ENCODE measurements around the gene ATG4C.
"Not testable (repeated sequence)": the region's sequence is repeated elsewhere in the genome, so short reads cannot be mapped to it uniquely, and the experiment has no call there.

The ATG4C gene

GRCh38 chr1:62759232-62759875 lies 24.6 kb upstream of the ATG4C start:
- H3K27me3 ChIP-seq (ENCODE audit: insufficient read depth, low read length); H3K4me1 ChIP-seq (ENCODE audit: control insufficient read depth, insufficient read depth, low read length, unreplicated experiment); H2AFZ ChIP-seq (ENCODE audit: low read length, unreplicated experiment); H3K36me3 ChIP-seq (ENCODE audit: insufficient read depth, low read length); H3K27ac ChIP-seq (ENCODE audit: low read depth, low read length); H3K4me3 ChIP-seq (ENCODE audit: low read depth, low read length); H3K79me2 ChIP-seq (ENCODE audit: control insufficient read depth, insufficient read depth, low read length, unreplicated experiment): not testable (repeated sequence)

GRCh38 chr1:62760021-62760782 lies 23.7 kb upstream of the ATG4C start:
- H3K27ac ChIP-seq (ENCODE audit: low read depth, low read length); H2AFZ ChIP-seq (ENCODE audit: low read length, unreplicated experiment); H3K4me1 ChIP-seq (ENCODE audit: control insufficient read depth, insufficient read depth, low read length, unreplicated experiment); H3K27me3 ChIP-seq (ENCODE audit: insufficient read depth, low read length); H3K4me3 ChIP-seq (ENCODE audit: low read depth, low read length); H3K79me2 ChIP-seq (ENCODE audit: control insufficient read depth, insufficient read depth, low read length, unreplicated experiment); H3K36me3 ChIP-seq (ENCODE audit: insufficient read depth, low read length): not testable (repeated sequence)

- not testable (repeated sequence) for H3K27me3 ChIP-seq (ENCODE audit: insufficient read depth, low read length); H3K79me2 ChIP-seq (ENCODE audit: control insufficient read depth, insufficient read depth, low read length, unreplicated experiment); H3K36me3 ChIP-seq (ENCODE audit: insufficient read depth, low read length); H3K4me1 ChIP-seq (ENCODE audit: control insufficient read depth, insufficient read depth, low read length, unreplicated experiment); H3K27ac ChIP-seq (ENCODE audit: low read depth, low read length); H2AFZ ChIP-seq (ENCODE audit: low read length, unreplicated experiment); H3K4me3 ChIP-seq (ENCODE audit: low read depth, low read length)
Measured at GRCh38 chr1:62761223-62761870, 22.6 kb upstream of the ATG4C start.

GRCh38 chr1:62762027-62762426 lies 21.9 kb upstream of the ATG4C start:
- H3K4me3 ChIP-seq (ENCODE audit: low read depth, low read length); H3K4me1 ChIP-seq (ENCODE audit: control insufficient read depth, insufficient read depth, low read length, unreplicated experiment); H3K27ac ChIP-seq (ENCODE audit: low read depth, low read length); H2AFZ ChIP-seq (ENCODE audit: low read length, unreplicated experiment); H3K27me3 ChIP-seq (ENCODE audit: insufficient read depth, low read length); H3K36me3 ChIP-seq (ENCODE audit: insufficient read depth, low read length); H3K79me2 ChIP-seq (ENCODE audit: control insufficient read depth, insufficient read depth, low read length, unreplicated experiment): not testable (repeated sequence)

GRCh38 chr1:62765981-62766380 lies 18.0 kb upstream of the ATG4C start:
- H3K79me2 ChIP-seq (ENCODE audit: control insufficient read depth, insufficient read depth, low read length, unreplicated experiment), result no peaks in the 10 kb centered on the region
- no peak overlapping the region for H2AFZ ChIP-seq (ENCODE audit: low read length, unreplicated experiment)
- no peak overlapping the region for H3K27ac ChIP-seq (ENCODE audit: low read depth, low read length)
- no peaks in the 10 kb centered on the region for H3K36me3 ChIP-seq (ENCODE audit: insufficient read depth, low read length)
- H3K4me3 ChIP-seq (ENCODE audit: low read depth, low read length), result no peak overlapping the region
- no peaks in the 10 kb centered on the region for H3K27me3 ChIP-seq (ENCODE audit: insufficient read depth, low read length)
- H3K4me1 ChIP-seq (ENCODE audit: control insufficient read depth, insufficient read depth, low read length, unreplicated experiment), result no peaks in the 10 kb centered on the region

GRCh38 chr1:62768551-62768950 lies 15.4 kb upstream of the ATG4C start:
- not testable (repeated sequence) for H2AFZ ChIP-seq (ENCODE audit: low read length, unreplicated experiment); H3K36me3 ChIP-seq (ENCODE audit: insufficient read depth, low read length); H3K4me3 ChIP-seq (ENCODE audit: low read depth, low read length); H3K79me2 ChIP-seq (ENCODE audit: control insufficient read depth, insufficient read depth, low read length, unreplicated experiment); H3K27ac ChIP-seq (ENCODE audit: low read depth, low read length); H3K27me3 ChIP-seq (ENCODE audit: insufficient read depth, low read length); H3K4me1 ChIP-seq (ENCODE audit: control insufficient read depth, insufficient read depth, low read length, unreplicated experiment)

- no peak overlapping the region for H2AFZ ChIP-seq (ENCODE audit: low read length, unreplicated experiment)
- no peak overlapping the region for H3K27ac ChIP-seq (ENCODE audit: low read depth, low read length)
- H3K4me3 ChIP-seq (ENCODE audit: low read depth, low read length), result no peak overlapping the region
- H3K79me2 ChIP-seq (ENCODE audit: control insufficient read depth, insufficient read depth, low read length, unreplicated experiment), result no peaks in the 10 kb centered on the region
- H3K4me1 ChIP-seq (ENCODE audit: control insufficient read depth, insufficient read depth, low read length, unreplicated experiment), result no peaks in the 10 kb centered on the region
- no peaks in the 10 kb centered on the region for H3K36me3 ChIP-seq (ENCODE audit: insufficient read depth, low read length)
- H3K27me3 ChIP-seq (ENCODE audit: insufficient read depth, low read length), result peaks cover 9% of the 10 kb centered on the region; the same call in 1 of the 2 replicates
Measured at GRCh38 chr1:62772607-62773295, 11.2 kb upstream of the ATG4C start.

- Histone ChIP-seq H2AFZ (ENCODE audit: low read length, unreplicated experiment) (no peak overlapping the region), H3K79me2 (ENCODE audit: control insufficient read depth, insufficient read depth, low read length, unreplicated experiment) (no peaks in the 10 kb centered on the region), H3K4me1 (ENCODE audit: control insufficient read depth, insufficient read depth, low read length, unreplicated experiment) (no peaks in the 10 kb centered on the region), H3K27ac (ENCODE audit: low read depth, low read length) (no peak overlapping the region), H3K4me3 (ENCODE audit: low read depth, low read length) (no peak overlapping the region), H3K36me3 (ENCODE audit: insufficient read depth, low read length) (no peaks in the 10 kb centered on the region), H3K27me3 (ENCODE audit: insufficient read depth, low read length) (peaks cover 18% of the 10 kb centered on the region; the same call in 1 of the 2 replicates)
Measured at GRCh38 chr1:62774006-62774405, 9.9 kb upstream of the ATG4C start.

- H3K27ac ChIP-seq (ENCODE audit: low read depth, low read length), result no peak overlapping the region
- H3K4me3 ChIP-seq (ENCODE audit: low read depth, low read length), result no peak overlapping the region
- no peak overlapping the region for H2AFZ ChIP-seq (ENCODE audit: low read length, unreplicated experiment)
- H3K4me1 ChIP-seq (ENCODE audit: control insufficient read depth, insufficient read depth, low read length, unreplicated experiment), result no peaks in the 10 kb centered on the region
- H3K36me3 ChIP-seq (ENCODE audit: insufficient read depth, low read length), result no peaks in the 10 kb centered on the region
- peaks cover 22% of the 10 kb centered on the region for H3K27me3 ChIP-seq (ENCODE audit: insufficient read depth, low read length)
- H3K79me2 ChIP-seq (ENCODE audit: control insufficient read depth, insufficient read depth, low read length, unreplicated experiment), result no peaks in the 10 kb centered on the region
Measured at GRCh38 chr1:62774971-62775595, 8.8 kb upstream of the ATG4C start.

GRCh38 chr1:62778208-62778607 lies 5.7 kb upstream of the ATG4C start:
- Histone ChIP-seq H2AFZ (ENCODE audit: low read length, unreplicated experiment) (no peak overlapping the region), H3K4me1 (ENCODE audit: control insufficient read depth, insufficient read depth, low read length, unreplicated experiment) (peaks cover 4% of the 10 kb centered on the region), H3K4me3 (ENCODE audit: low read depth, low read length) (no peak overlapping the region), H3K36me3 (ENCODE audit: insufficient read depth, low read length) (no peaks in the 10 kb centered on the region), H3K27me3 (ENCODE audit: insufficient read depth, low read length) (peaks cover 22% of the 10 kb centered on the region), H3K79me2 (ENCODE audit: control insufficient read depth, insufficient read depth, low read length, unreplicated experiment) (no peaks in the 10 kb centered on the region), H3K27ac (ENCODE audit: low read depth, low read length) (no peak overlapping the region)

Measured in ACC112 (cell line).